CD14-positive monocyte (primary cell): ENCODE results near the gene OR56A3. TPM values are rescaled to one million over a fixed set of nuclear protein-coding genes. Genes with fewer than 3 reads are reported as not detected.
A peak's percentile ranks its signal among the peaks of the same experiment; 100 is the strongest.

ENCODE experiments used
- DNase-seq, 3 donors: peaks; one replicate each; pipeline ENCODE4 v3.0.0-alpha.2; 2011 to 2022
- H2AFZ ChIP-seq: 2 replicates; pipeline ENCODE4 v1.6.0; 2012; ENCODE audit warnings: mild to moderate bottlenecking, low read depth, low read length, inconsistent platforms; ENCODE audit not compliant: insufficient read depth, poor library complexity, severe bottlenecking
- H3K27ac ChIP-seq, 2 donors: 1 replicate in 1 of 2; 2 replicates in 1 of 2; pipeline ENCODE4 v1.5.1; 2012 to 2013; ENCODE audit warnings: low read length in 2 of 2, control low read depth in 1 of 2, inconsistent platforms in 1 of 2, low read depth in 1 of 2, mild to moderate bottlenecking in 1 of 2
- H3K27me3 ChIP-seq, 2 donors: one replicate each; pipeline versions ENCODE4 v1.6.0 to v1.6.1; 2011 to 2013; ENCODE audit warnings: low read length in 2 of 2; ENCODE audit not compliant: control insufficient read depth in 2 of 2, insufficient read depth in 2 of 2
- H3K36me3 ChIP-seq, 2 donors: replicated peaks in 1 of 2; 1 replicate in 1 of 2; 2 replicates in 1 of 2; pipeline versions ENCODE4 v1.5.1 to v1.6.1; 2012 to 2013; ENCODE audit warnings: low read length in 2 of 2, control low read depth in 1 of 2, inconsistent platforms in 1 of 2, mild to moderate bottlenecking in 1 of 2; ENCODE audit not compliant: insufficient read depth in 2 of 2, control insufficient read depth in 1 of 2
- H3K4me1 ChIP-seq, 2 donors: 1 replicate in 1 of 2; 2 replicates in 1 of 2; pipeline versions ENCODE4 v1.5.1 to v1.6.1; 2012 to 2013; ENCODE audit warnings: low read length in 2 of 2, control low read depth in 1 of 2, inconsistent platforms in 1 of 2, mild to moderate bottlenecking in 1 of 2, moderate library complexity in 1 of 2; ENCODE audit not compliant: insufficient read depth in 2 of 2, control insufficient read depth in 1 of 2
- H3K4me2 ChIP-seq: replicated peaks from 2 replicates; pipeline ENCODE3; 2012; ENCODE audit warnings: low read length, moderate library complexity, mild to moderate bottlenecking; ENCODE audit not compliant: poor library complexity, severe bottlenecking; ENCODE audit errors: extremely low read depth
- H3K4me3 ChIP-seq, 3 experiments: fragments of 200-600 bp in 1 of 3; sonication (generic) in 1 of 3; replicated peaks in 1 of 3; 1 replicate in 2 of 3; 2 replicates in 1 of 3; pipeline ENCODE4 v1.5.1; 2011 to 2013; ENCODE audit warnings: low read length in 3 of 3, mild to moderate bottlenecking in 3 of 3, control low read depth in 2 of 3, low read depth in 2 of 3, inconsistent platforms in 1 of 3, moderate library complexity in 1 of 3
- H3K79me2 ChIP-seq: 2 replicates; pipeline ENCODE4 v1.6.0; 2012; ENCODE audit warnings: mild to moderate bottlenecking, control low read depth, inconsistent platforms, low read length, moderate library complexity; ENCODE audit not compliant: insufficient read depth
- H3K9ac ChIP-seq: 2 replicates; pipeline ENCODE4 v1.6.0; 2017; ENCODE audit warnings: low read length, mild to moderate bottlenecking; ENCODE audit not compliant: insufficient read depth, poor library complexity, severe bottlenecking
- H3K9me3 ChIP-seq, 2 donors: replicated peaks in 1 of 2; 1 replicate in 1 of 2; 2 replicates in 1 of 2; pipeline versions ENCODE4 v1.5.1 to v1.6.1; 2012 to 2013; ENCODE audit warnings: low read length in 2 of 2, control low read depth in 1 of 2; ENCODE audit not compliant: control insufficient read depth in 1 of 2, insufficient read depth in 1 of 2
- H4K20me1 ChIP-seq: 2 replicates; pipeline ENCODE4 v1.6.0; 2012; ENCODE audit warnings: mild to moderate bottlenecking, low read length, control low read depth, moderate library complexity; ENCODE audit not compliant: insufficient read depth
- H3K27ac Mint-ChIP-seq, 7 donors: one replicate each; pipeline ENCODE4 v1.8.0; 2020; ENCODE audit warnings: mild to moderate bottlenecking in 7 of 7, mixed read lengths in 7 of 7, moderate library complexity in 6 of 7, inconsistent platforms in 2 of 7
- H3K27me3 Mint-ChIP-seq, 3 donors: one replicate each; pipeline ENCODE4 v1.8.0; 2021 to 2022; ENCODE audit warnings: low read depth in 3 of 3, mild to moderate bottlenecking in 3 of 3, mixed read lengths in 3 of 3, moderate library complexity in 3 of 3, inconsistent platforms in 1 of 3
- H3K36me3 Mint-ChIP-seq, 2 donors: one replicate each; pipeline ENCODE4 v1.8.0; 2020; ENCODE audit warnings: mixed read lengths in 2 of 2, inconsistent platforms in 1 of 2, mild to moderate bottlenecking in 1 of 2
- H3K4me1 Mint-ChIP-seq: one replicate; pipeline ENCODE4 v1.8.0; 2020; ENCODE audit warnings: mild to moderate bottlenecking, mixed read lengths
- H3K4me3 Mint-ChIP-seq, 2 donors: one replicate each; pipeline ENCODE4 v1.8.0; 2020; ENCODE audit warnings: mild to moderate bottlenecking in 2 of 2, mixed read lengths in 2 of 2, moderate library complexity in 1 of 2
- H3K9me3 Mint-ChIP-seq, 7 donors: one replicate each; pipeline ENCODE4 v1.8.0; 2020 to 2022; ENCODE audit warnings: mixed read lengths in 7 of 7, mild to moderate bottlenecking in 6 of 7, moderate library complexity in 6 of 7, inconsistent platforms in 2 of 7
- CTCF ChIP-seq: fragments of 200-600 bp; IDR thresholded peaks from one replicate; pipeline ENCODE4 v1.8.0; 2022; ENCODE audit warnings: antibody characterized with exemption, mild to moderate bottlenecking
- WGBS: methylation state at CpG from one replicate; pipeline ENCODE4 v1.1.5; 2013; ENCODE audit warnings: missing lambda C conversion rate; ENCODE audit not compliant: insufficient coverage; 5-methylcytosine and 5-hydroxymethylcytosine counted together
- intact Hi-C, 2 donors: fragments of 100-400 bp; cut with micrococcal nuclease; formaldehyde crosslinking; loops; one replicate each; pipeline versions ENCODE4 v1.15.0 to v1.15.1; 2023
- polyA plus RNA-seq, 3 donors: library from polyadenylated mRNA; depleted of rRNA in 1 of 3; unstranded in 2 of 3; stranded (reverse) in 1 of 3; fragments of 300-500 nt in 2 of 3; fragments of >200 nt in 1 of 3; fragmentation: Illumina TruSeq in 2 of 3; gene quantifications; 1 replicate in 2 of 3; 2 replicates in 1 of 3; pipeline ENCODE4 v1.2.3, GENCODE V29; 2012 to 2021

The OR56A3 gene
- polyA plus RNA-seq, 3 donors = not detected

- Histone ChIP-seq H3K4me1 (no peaks in the 10 kb centered on the region), H2AFZ (no peak overlapping the region), H3K27me3 (no peaks in the 10 kb centered on the region), H3K9ac (no peak overlapping the region), H3K79me2 (no peaks in the 10 kb centered on the region), H4K20me1 (no peaks in the 10 kb centered on the region), H3K4me3 (no peak overlapping the region), H3K36me3 (no peaks in the 10 kb centered on the region), H3K4me2 (no peak overlapping the region), H3K27ac (no peak overlapping the region), H3K9me3 (peaks cover 0 to 8% of the 10 kb centered on the region in 2 donors)
- no peaks in the 10 kb centered on the region for H3K4me1 Mint-ChIP-seq
- H3K27ac Mint-ChIP-seq = no peak overlapping the region
- peaks cover 8 to 20% (median 13%) of the 10 kb centered on the region in 7 donors for H3K9me3 Mint-ChIP-seq
- DNase-seq = no peak
- no peak for TF ChIP-seq CTCF
- intact Hi-C loops = no loop called here
- H3K27me3 Mint-ChIP-seq = peaks cover 5 to 6% (median 5%) of the 10 kb centered on the region in 3 donors
- no peak overlapping the region for H3K4me3 Mint-ChIP-seq
- H3K36me3 Mint-ChIP-seq = no peaks in the 10 kb centered on the region
- WGBS = no CpG with 5 or more reads among the region's 1 CpG
Measured at GRCh38 chr11:5983443-5983842, 41.4 kb downstream of the OR56A3 start.

GRCh38 chr11:5986885-5987284 is 44.8 kb downstream of the OR56A3 start, which contains the start of gene OR52L1:
OR52L1 (minus strand) TSS chr11:5986985; CDS start chr11:5986930, 55 bp downstream.
- no peak for TF ChIP-seq CTCF
- Histone ChIP-seq H2AFZ (no peak within 1 kb of the TSS), H3K9ac (no peak within 1 kb of the TSS), H3K79me2 (no peaks in the 10 kb centered on the region), H3K27ac (no peak within 1 kb of the TSS), H3K27me3 (peaks cover 12 to 17% of the 10 kb centered on the region in 2 donors), H3K4me3 (no peak within 1 kb of the TSS), H3K4me1 (no peaks in the 10 kb centered on the region), H3K4me2 (no peak within 1 kb of the TSS), H3K36me3 (no peaks in the 10 kb centered on the region), H4K20me1 (no peaks in the 10 kb centered on the region), H3K9me3 (peaks cover 0 to 6% of the 10 kb centered on the region in 2 donors)
- Mint-ChIP-seq H3K9me3 (peaks cover under 1 to 6% (median 4%) of the 10 kb centered on the region in 7 donors), H3K27me3 (peaks cover 6 to 21% (median 14%) of the 10 kb centered on the region in 3 donors), H3K27ac (no peak within 1 kb of the TSS), H3K4me3 (peak within 1 kb of the TSS in 1 of 2 donors; percentile 6), H3K36me3 (no peaks in the 10 kb centered on the region), H3K4me1 (no peaks in the 10 kb centered on the region)
- WGBS = no CpG with 5 or more reads among the region's 1 CpG
- DNase-seq = no peak
- intact Hi-C loops = no loop called here
